H1 (cell line): ENCODE results near the gene FRG2C. TPM values are rescaled to one million over a fixed set of nuclear protein-coding genes. Genes with fewer than 3 reads are reported as not detected.
"Not testable (repeated sequence)": the region's sequence is repeated elsewhere in the genome, so short reads cannot be mapped to it uniquely, and the experiment has no call there.

Source experiments
- CTCF ChIA-PET: fragments of 300-600 bp; sonication (Branson Sonifier 250); formaldehyde crosslinking; loops from one replicate; lab custom pipeline; 2021; ENCODE audit not compliant: partially characterized antibody; lab: Charles Lee
- POLR2A ChIA-PET: fragments of 300-600 bp; sonication (Branson Sonifier 250); formaldehyde crosslinking; loops from one replicate; lab custom pipeline; 2021; ENCODE audit warnings: inconsistent platforms; ENCODE audit not compliant: partially characterized antibody; lab: Charles Lee
- DNase-seq, 2 experiments: peaks; one replicate each; pipeline versions ENCODE4 v3.0.0 to v3.0.0-alpha.2; 2010 to 2022; ENCODE audit warnings: low spot score in 2 of 2, low read depth in 1 of 2, mixed read lengths in 1 of 2
- FAIRE-seq: peaks from 2 replicates; lab custom pipeline; 2011; peaks lifted over from hg19 to GRCh38; lab: Jason Lieb, UNC
- H2AFZ ChIP-seq: 2 replicates; pipeline ENCODE4 v1.8.1; 2012; ENCODE audit warnings: low read length, inconsistent platforms
- H2AK5ac ChIP-seq: 2 replicates; pipeline ENCODE4 v1.6.1; 2013; ENCODE audit warnings: low read depth, low read length
- H2BK120ac ChIP-seq: replicated peaks from 2 replicates; pipeline ENCODE3; 2013; ENCODE audit warnings: low read depth, low read length, inconsistent platforms
- H2BK12ac ChIP-seq: 2 replicates; pipeline ENCODE4 v1.6.1; 2013; ENCODE audit warnings: low read depth, low read length
- H2BK15ac ChIP-seq: 2 replicates; pipeline ENCODE4 v1.6.1; 2013; ENCODE audit warnings: low read length
- H2BK20ac ChIP-seq: 2 replicates; pipeline ENCODE4 v1.6.1; 2013; ENCODE audit warnings: low read length
- H2BK5ac ChIP-seq: 2 replicates; pipeline ENCODE4 v1.6.1; 2013; ENCODE audit warnings: low read depth, low read length
- H3K14ac ChIP-seq: 2 replicates; pipeline ENCODE4 v1.6.1; 2013; ENCODE audit warnings: inconsistent platforms; ENCODE audit not compliant: insufficient read length
- H3K18ac ChIP-seq: 2 replicates; pipeline ENCODE4 v1.6.1; 2013; ENCODE audit warnings: low read length; ENCODE audit errors: extremely low read depth
- H3K23ac ChIP-seq: 2 replicates; pipeline ENCODE4 v1.6.1; 2013; ENCODE audit warnings: inconsistent platforms; ENCODE audit not compliant: insufficient read length
- H3K23me2 ChIP-seq: 2 replicates; pipeline ENCODE4 v1.6.1; 2013; ENCODE audit warnings: low read depth, low read length
- H3K27ac ChIP-seq: 2 replicates; pipeline ENCODE4 v1.6.1; 2011; ENCODE audit warnings: low read depth, low read length, inconsistent platforms
- H3K27me3 ChIP-seq, 4 experiments: replicated peaks in 1 of 4; 1 replicate in 1 of 4; 2 replicates in 3 of 4; pipeline versions ENCODE4 v1.6.1 to v1.8.1; 2011 to 2013; ENCODE audit warnings: low read length in 3 of 4, mild to moderate bottlenecking in 3 of 4, inconsistent platforms in 2 of 4, mixed read lengths in 2 of 4, moderate library complexity in 1 of 4; ENCODE audit not compliant: control insufficient read depth in 3 of 4, insufficient read depth in 3 of 4; ENCODE audit errors: extremely low read depth in 1 of 4
- H3K36me3 ChIP-seq, 4 experiments: 2 replicates each; pipeline versions ENCODE4 v1.6.1 to v1.8.1; 2011 to 2013; ENCODE audit warnings: mild to moderate bottlenecking in 4 of 4, low read length in 3 of 4, moderate library complexity in 2 of 4, control low read depth in 1 of 4, inconsistent platforms in 1 of 4; ENCODE audit not compliant: insufficient read depth in 4 of 4, control insufficient read depth in 2 of 4
- H3K4ac ChIP-seq: replicated peaks from 2 replicates; pipeline ENCODE3; 2013; ENCODE audit warnings: low read length, low read depth, mixed read lengths, inconsistent platforms; ENCODE audit not compliant: insufficient read length
- H3K4me1 ChIP-seq, 4 experiments: replicated peaks in 1 of 4; 1 replicate in 1 of 4; 2 replicates in 3 of 4; pipeline versions ENCODE4 v1.6.1 to v1.8.1; 2011 to 2013; ENCODE audit warnings: low read length in 3 of 4, inconsistent platforms in 2 of 4, mixed read lengths in 1 of 4; ENCODE audit not compliant: insufficient read depth in 4 of 4, control insufficient read depth in 3 of 4
- H3K4me2 ChIP-seq, 2 experiments: 2 replicates each; pipeline versions ENCODE4 v1.6.1 to v1.8.1; 2011 to 2013; ENCODE audit warnings: low read depth in 2 of 2, low read length in 2 of 2, control low read depth in 1 of 2, inconsistent platforms in 1 of 2, mild to moderate bottlenecking in 1 of 2; ENCODE audit not compliant: insufficient read depth in 1 of 2
- H3K4me3 ChIP-seq, 4 experiments: fragments of 200-600, 300-600 bp in 1 of 4; sonication (generic), shearing (Covaris generic), sonication (Bioruptor Twin) in 1 of 4; 2 replicates each; pipeline versions ENCODE4 v1.5.1 to v1.8.1; 2011 to 2016; ENCODE audit warnings: low read length in 4 of 4, low read depth in 3 of 4, control low read depth in 2 of 4, inconsistent platforms in 2 of 4, mild to moderate bottlenecking in 2 of 4, mixed read lengths in 1 of 4, moderate library complexity in 1 of 4; ENCODE audit not compliant: insufficient read depth in 2 of 4; ENCODE audit errors: extremely low read depth in 1 of 4
- H3K56ac ChIP-seq: replicated peaks from 2 replicates; pipeline ENCODE3; 2013; ENCODE audit warnings: low read depth, mild to moderate bottlenecking, mixed read lengths, low read length, inconsistent platforms; ENCODE audit not compliant: insufficient read length
- H3K79me1 ChIP-seq: 2 replicates; pipeline ENCODE4 v1.6.1; 2013; ENCODE audit warnings: low read depth, low read length, control low read depth
- H3K79me2 ChIP-seq, 2 experiments: 2 replicates each; pipeline versions ENCODE4 v1.6.1 to v1.8.1; 2012 to 2013; ENCODE audit warnings: low read length in 2 of 2, mild to moderate bottlenecking in 2 of 2, inconsistent platforms in 1 of 2; ENCODE audit not compliant: insufficient read depth in 2 of 2, control insufficient read depth in 1 of 2
- H3K9ac ChIP-seq, 4 experiments: replicated peaks in 1 of 4; 1 replicate in 1 of 4; 2 replicates in 3 of 4; pipeline versions ENCODE4 v1.6.1 to v1.8.1; 2011 to 2013; ENCODE audit warnings: low read depth in 3 of 4, low read length in 3 of 4, control low read depth in 2 of 4, mild to moderate bottlenecking in 2 of 4, moderate library complexity in 2 of 4, inconsistent platforms in 1 of 4; ENCODE audit errors: extremely low read depth in 1 of 4
- H3K9me3 ChIP-seq, 2 experiments: 2 replicates each; pipeline versions ENCODE4 v1.6.1 to v1.8.1; 2012 to 2013; ENCODE audit warnings: mild to moderate bottlenecking in 2 of 2, moderate library complexity in 2 of 2, control low read depth in 1 of 2, inconsistent platforms in 1 of 2, low read depth in 1 of 2, low read length in 1 of 2, mixed read lengths in 1 of 2; ENCODE audit not compliant: insufficient read depth in 2 of 2
- H4K20me1 ChIP-seq, 2 experiments: replicated peaks in 1 of 2; 2 replicates each; pipeline versions ENCODE3 to v1.8.1; 2011 to 2013; ENCODE audit warnings: inconsistent platforms in 2 of 2, low read length in 2 of 2, mild to moderate bottlenecking in 1 of 2; ENCODE audit not compliant: insufficient read depth in 2 of 2, control insufficient read depth in 1 of 2
- H4K5ac ChIP-seq: 2 replicates; pipeline ENCODE4 v1.6.1; 2013; ENCODE audit warnings: low read length, low read depth, mixed read lengths, inconsistent platforms; ENCODE audit not compliant: insufficient read length
- H4K8ac ChIP-seq: 2 replicates; pipeline ENCODE4 v1.8.0; 2013; ENCODE audit warnings: mild to moderate bottlenecking, moderate library complexity, low read length, inconsistent platforms; ENCODE audit not compliant: insufficient read depth; ENCODE audit errors: extremely low read depth
- H4K91ac ChIP-seq: replicated peaks from 2 replicates; pipeline ENCODE3; 2013; ENCODE audit warnings: low read length, mixed read lengths, inconsistent platforms; ENCODE audit not compliant: insufficient read length
- CHD2 ChIP-seq: IDR thresholded peaks from 2 replicates; pipeline ENCODE4 v1.6.1; 2012; ENCODE audit warnings: low read length, improper control_type of control experiment
- CREB1 ChIP-seq: IDR thresholded peaks from 2 replicates; pipeline ENCODE4 v1.6.1; 2012; ENCODE audit warnings: inconsistent platforms
- KDM4A ChIP-seq: IDR thresholded peaks from one replicate; pipeline ENCODE4 v1.7.1; 2012; ENCODE audit warnings: low read depth, mild to moderate bottlenecking, moderate library complexity, low read length, inconsistent platforms; ENCODE audit not compliant: severe bottlenecking
- SIX5 ChIP-seq: IDR thresholded peaks from 2 replicates; pipeline ENCODE4 v1.6.1; 2011; ENCODE audit warnings: mild to moderate bottlenecking, low read depth, low read length
- TAF1 ChIP-seq: IDR thresholded peaks from 2 replicates; pipeline ENCODE4 v1.6.1; 2011; ENCODE audit warnings: mild to moderate bottlenecking, low read depth, low read length
- WGBS, 2 experiments: shearing (Covaris generic) in 1 of 2; methylation state at CpG; one replicate each; pipeline versions ENCODE4 v1.1.6 to v1.1.7; 2013 to 2015; ENCODE audit warnings: low lambda C conversion rate in 2 of 2, mixed read lengths in 2 of 2, inconsistent platforms in 1 of 2, low coverage in 1 of 2, missing lambda C conversion rate in 1 of 2; ENCODE audit not compliant: insufficient replicate concordance in 2 of 2, insufficient coverage in 1 of 2, insufficient read length in 1 of 2; ENCODE audit errors: extremely low coverage in 1 of 2, missing lambda C conversion rate in 1 of 2; 5-methylcytosine and 5-hydroxymethylcytosine counted together
- polyA plus RNA-seq, 7 experiments: library from polyadenylated mRNA; depleted of rRNA in 3 of 7; stranded (reverse) in 5 of 7; unstranded in 2 of 7; fragments of >200 nt in 5 of 7; fragments of 200-250 nt in 2 of 7; gene quantifications; 1 replicate in 5 of 7; 2 replicates in 1 of 7; 4 replicates in 1 of 7; pipeline versions ENCODE4 v1.2.1 to v1.2.3, GENCODE V29; 2011 to 2013; ENCODE audit warnings: missing spikeins in 2 of 7, mixed read lengths in 2 of 7
- total RNA-seq: library from RNA; stranded (reverse); fragmentation: NEBNext Ultra II Directional; extraction: Animal tissue kit (Norgen Biotek cat#: 25700); gene quantifications from 2 replicates; pipeline ENCODE4 v1.2.1, GENCODE V29; 2021

FRG2C gene
- total and polyA plus RNA-seq, 2 of the 8 experiments (the other 6 are each of a cell fraction or from before 2014, with no cell fraction given): not detected

- 3% methylated on average over 16 of the region's 16 CpGs; no CpG with 5 or more reads in 1 of the 2 experiments for WGBS, 2 experiments
- H2BK15ac ChIP-seq, H3K56ac ChIP-seq, H3K4ac ChIP-seq, H2BK5ac ChIP-seq, H2AK5ac ChIP-seq, H3K79me2 ChIP-seq, H3K14ac ChIP-seq, H3K27me3 ChIP-seq, H3K4me1 ChIP-seq, H2BK12ac ChIP-seq, POLR2A ChIA-PET, H3K18ac ChIP-seq, H3K79me1 ChIP-seq, H4K8ac ChIP-seq, FAIRE-seq, H4K5ac ChIP-seq, H3K27ac ChIP-seq, H3K9me3 ChIP-seq, H3K36me3 ChIP-seq, H2BK20ac ChIP-seq, H4K20me1 ChIP-seq, H3K23me2 ChIP-seq, H3K23ac ChIP-seq, H4K91ac ChIP-seq, H2BK120ac ChIP-seq: not testable (repeated sequence)
- DNase-seq: peak; percentile 71 to 83
- H3K9ac ChIP-seq: peak overlapping the region in 3 of 4 experiments; percentile 19 to 65 (median 25); a peak in 4 of 7 replicates
- H2AFZ ChIP-seq: peak overlapping the region; percentile 57
- peak; percentile 63 for TF ChIP-seq KDM4A
- TF ChIP-seq SIX5: peak; percentile 62
- TF ChIP-seq CHD2: 0 out of 2 replicates have a peak, but pooled peaks have one; percentile 24
- TF ChIP-seq CREB1: peak; percentile 87
- 0 out of 2 replicates have a peak, but pooled peaks have one; percentile 27 for TF ChIP-seq TAF1
- peak overlapping the region; percentile 76 to 86 for H3K4me2 ChIP-seq
- peak overlapping the region; percentile 51 to 72 (median 65) for H3K4me3 ChIP-seq
- CTCF ChIA-PET: interaction anchor here (1.8 kb wide), 2 partner anchors 36 to 53 kb away, joined by 3 to 13 read pairs; no protein-coding TSS in a partner anchor
Observed at GRCh38 chr3:75641107-75641517, 23.0 kb upstream of the FRG2C start.
